ENCODE measurements around the gene NTSR1. TPM values are rescaled to one million over a fixed set of nuclear protein-coding genes. Genes with fewer than 3 reads are reported as not detected.

Gene NTSR1
- total RNA-seq, 1 experiment from 2014 or later, result 0.98 TPM

DNA sequence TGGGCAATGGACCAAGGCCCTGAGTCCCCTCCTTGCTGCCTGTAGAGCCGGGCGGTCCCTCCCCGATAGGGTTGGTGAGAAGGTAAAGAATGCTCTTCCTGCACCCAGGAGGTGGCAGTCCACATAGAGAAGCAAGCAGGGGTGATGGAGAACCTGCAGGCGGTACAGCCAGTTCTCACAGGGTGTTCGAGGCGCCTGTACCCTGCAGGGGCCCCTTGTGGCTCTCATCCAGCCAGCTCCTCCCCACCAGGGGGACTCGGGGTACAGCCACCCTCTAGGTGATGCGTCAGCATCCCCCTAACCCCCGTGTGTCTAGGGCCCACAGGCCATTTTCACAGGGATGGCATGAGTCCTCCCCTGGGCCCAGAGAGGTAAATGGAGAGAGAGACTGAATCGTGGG lies 103.1 kb downstream of the NTSR1 start:
- ChIA-PET POLR2A (ENCODE audit: unreplicated experiment) (no interaction called here), CTCF (interaction anchor here (0.6 to 0.7 kb wide), 3 partner anchors 19 to 163 kb away, joined by 3 read pairs; no protein-coding TSS in a partner anchor)

More for the DNA sequence above, 103.1 kb downstream of the NTSR1 start:
- Histone ChIP-seq H3K79me2 (ENCODE audit: low read depth) (peaks cover 15% of the 10 kb centered on the region), H3K27ac (no peak overlapping the region), H3K9me2 (ENCODE audit: insufficient read depth) (no peaks in the 10 kb centered on the region), H3K4me2 (no peak overlapping the region), H2AFZ (no peak overlapping the region), H3K9me3 (ENCODE audit: insufficient read depth, low read depth) (no peaks in the 10 kb centered on the region), H3F3A (ENCODE audit: insufficient read depth, low read depth) (peaks cover 31% of the 10 kb centered on the region; the same call in 1 of the 2 replicates), H3K4me3 (no peak overlapping the region), H3K4me1 (replicated peaks; ENCODE audit: insufficient read depth) (peaks cover 17% of the 10 kb centered on the region), H4K20me1 (ENCODE audit: insufficient read depth) (peaks cover 42% of the 10 kb centered on the region), H3K27me3 (ENCODE audit: insufficient read depth, low read depth) (peaks cover 12% of the 10 kb centered on the region), H3K36me3 (ENCODE audit: low read depth) (peaks cover 14% of the 10 kb centered on the region)
- intact Hi-C loops (cut with micrococcal nuclease; ENCODE audit: unreplicated experiment), result no loop called here
- DNase-seq, result no peak
- BruUV-seq (replicated peaks), result no TSS peak
- TF ChIP-seq EZH2 (IDR thresholded peaks at IDR 0.05; ENCODE audit: low read depth), result no peak
- TF ChIP-seq, protein P1, sequence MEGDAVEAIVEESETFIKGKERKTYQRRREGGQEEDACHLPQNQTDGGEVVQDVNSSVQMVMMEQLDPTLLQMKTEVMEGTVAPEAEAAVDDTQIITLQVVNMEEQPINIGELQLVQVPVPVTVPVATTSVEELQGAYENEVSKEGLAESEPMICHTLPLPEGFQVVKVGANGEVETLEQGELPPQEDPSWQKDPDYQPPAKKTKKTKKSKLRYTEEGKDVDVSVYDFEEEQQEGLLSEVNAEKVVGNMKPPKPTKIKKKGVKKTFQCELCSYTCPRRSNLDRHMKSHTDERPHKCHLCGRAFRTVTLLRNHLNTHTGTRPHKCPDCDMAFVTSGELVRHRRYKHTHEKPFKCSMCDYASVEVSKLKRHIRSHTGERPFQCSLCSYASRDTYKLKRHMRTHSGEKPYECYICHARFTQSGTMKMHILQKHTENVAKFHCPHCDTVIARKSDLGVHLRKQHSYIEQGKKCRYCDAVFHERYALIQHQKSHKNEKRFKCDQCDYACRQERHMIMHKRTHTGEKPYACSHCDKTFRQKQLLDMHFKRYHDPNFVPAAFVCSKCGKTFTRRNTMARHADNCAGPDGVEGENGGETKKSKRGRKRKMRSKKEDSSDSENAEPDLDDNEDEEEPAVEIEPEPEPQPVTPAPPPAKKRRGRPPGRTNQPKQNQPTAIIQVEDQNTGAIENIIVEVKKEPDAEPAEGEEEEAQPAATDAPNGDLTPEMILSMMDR (conservative IDR thresholded peaks at IDR 0.05), result no peak

Other genes starting within 250 kb of the NTSR1 start
- gene GATA5, start 232.8 kb upstream of the NTSR1 start, total RNA-seq (2021), result 0.96 and 2.1 TPM in 2 replicates
- gene SLCO4A1, start 66.3 kb upstream of the NTSR1 start, total RNA-seq (2021), result 14.1 and 19.3 TPM in 2 replicates
- gene MRGBP, start 87.6 kb downstream of the NTSR1 start, total RNA-seq (2021), result 27.8 and 30.2 TPM in 2 replicates
- gene OGFR, start 96.0 kb downstream of the NTSR1 start, total RNA-seq (2021), result 57.4 and 65.0 TPM in 2 replicates
- gene COL9A3, start 108.2 kb downstream of the NTSR1 start, total RNA-seq (2021), result 8.3 and 8.5 TPM in 2 replicates
- 29.3 and 35.4 TPM in 2 replicates for gene TCFL5, start 153.0 kb downstream of the NTSR1 start, total RNA-seq (2021)
- 56.4 and 61.4 TPM in 2 replicates for gene DIDO1, start 217.7 kb downstream of the NTSR1 start, total RNA-seq (2021)
- gene GID8, start 229.3 kb downstream of the NTSR1 start, total RNA-seq (2021), result 45.7 and 49.7 TPM in 2 replicates
- 0.20 and 0.22 TPM in 2 replicates for gene SLC17A9, start 243.9 kb downstream of the NTSR1 start, total RNA-seq (2021)

Data from PC-9 (cell line).